HepG2 (cell line): ENCODE data around the gene CPED1. TPM values are rescaled to one million over a fixed set of nuclear protein-coding genes. Genes with fewer than 3 reads are reported as not detected.

Experiments
- ATF7-NPFF ChIP-seq: sonication (generic); formaldehyde crosslinking; IDR thresholded peaks from 2 replicates; pipeline ENCODE4 v1.8.1; 2023; ENCODE audit warnings: mild to moderate bottlenecking, low read depth, missing genetic modification reagents, moderate library complexity
- MYC ChIP-seq: sonication (generic); formaldehyde crosslinking; IDR thresholded peaks from 2 replicates; pipeline ENCODE4 v1.9.0; 2021; ENCODE audit warnings: missing genetic modification reagents, borderline replicate concordance
- MZF1 ChIP-seq: sonication (generic); formaldehyde crosslinking; IDR thresholded peaks from 2 replicates; pipeline ENCODE4 v1.8.1; 2023; ENCODE audit warnings: mild to moderate bottlenecking, missing genetic modification reagents, borderline replicate concordance
- PHB2 ChIP-seq: fragments of 450-650 bp; IDR thresholded peaks from 2 replicates; pipeline ENCODE4 v1.6.1; 2018; ENCODE audit not compliant: partially characterized antibody
- RNF2 ChIP-seq: fragments of 450-650 bp; conservative IDR thresholded peaks from 2 replicates; pipeline ENCODE4 v1.6.1; 2016; ENCODE audit warnings: low read depth
- SMAD3 ChIP-seq: sonication (generic); formaldehyde crosslinking; IDR thresholded peaks from 2 replicates; pipeline ENCODE4 v1.4.0; 2020; ENCODE audit warnings: missing genetic modification reagents
- UBTF ChIP-seq: sonication (generic); formaldehyde crosslinking; IDR thresholded peaks from 2 replicates; pipeline ENCODE4 v1.4.0; 2020; ENCODE audit warnings: mild to moderate bottlenecking, missing genetic modification reagents
- ZNF333 ChIP-seq: sonication (generic); formaldehyde crosslinking; IDR thresholded peaks from 2 replicates; pipeline ENCODE4 v1.4.0; 2020; ENCODE audit warnings: mild to moderate bottlenecking, missing genetic modification reagents, borderline replicate concordance
- polyA plus RNA-seq, 8 experiments: library from polyadenylated mRNA; depleted of rRNA in 3 of 8; stranded (reverse) in 7 of 8; unstranded in 1 of 8; fragments of >200 nt; fragmentation: Illumina TruSeq in 4 of 8; extraction: Trizol in 4 of 8; gene quantifications; 2 replicates each; pipeline versions ENCODE4 v1.2.1 to v1.2.3, GENCODE V29; 2011 to 2016; ENCODE audit warnings: low read depth in 4 of 8, missing spikeins in 1 of 8, mixed read lengths in 1 of 8; ENCODE audit not compliant: insufficient read depth in 1 of 8
- total RNA-seq, 5 experiments: library from RNA; depleted of rRNA; stranded (reverse); fragments of >200 nt; fragmentation: Illumina TruSeq; extraction: Trizol; gene quantifications; 2 replicates each; pipeline ENCODE4 v1.2.3, GENCODE V29; 2016; ENCODE audit warnings: low read depth in 1 of 5
- TF ChIP-seq, protein P1 (sequence below): sonication (generic); formaldehyde crosslinking; IDR thresholded peaks from 2 replicates; pipeline ENCODE4 v1.4.0; 2020; ENCODE audit warnings: missing genetic modification reagents

The CPED1 gene
- total and polyA plus RNA-seq, 2 of the 13 experiments (the other 11 are each of a cell fraction or from before 2014, with no cell fraction given), result 11.5 to 27.0 TPM

- TF ChIP-seq, protein P1, sequence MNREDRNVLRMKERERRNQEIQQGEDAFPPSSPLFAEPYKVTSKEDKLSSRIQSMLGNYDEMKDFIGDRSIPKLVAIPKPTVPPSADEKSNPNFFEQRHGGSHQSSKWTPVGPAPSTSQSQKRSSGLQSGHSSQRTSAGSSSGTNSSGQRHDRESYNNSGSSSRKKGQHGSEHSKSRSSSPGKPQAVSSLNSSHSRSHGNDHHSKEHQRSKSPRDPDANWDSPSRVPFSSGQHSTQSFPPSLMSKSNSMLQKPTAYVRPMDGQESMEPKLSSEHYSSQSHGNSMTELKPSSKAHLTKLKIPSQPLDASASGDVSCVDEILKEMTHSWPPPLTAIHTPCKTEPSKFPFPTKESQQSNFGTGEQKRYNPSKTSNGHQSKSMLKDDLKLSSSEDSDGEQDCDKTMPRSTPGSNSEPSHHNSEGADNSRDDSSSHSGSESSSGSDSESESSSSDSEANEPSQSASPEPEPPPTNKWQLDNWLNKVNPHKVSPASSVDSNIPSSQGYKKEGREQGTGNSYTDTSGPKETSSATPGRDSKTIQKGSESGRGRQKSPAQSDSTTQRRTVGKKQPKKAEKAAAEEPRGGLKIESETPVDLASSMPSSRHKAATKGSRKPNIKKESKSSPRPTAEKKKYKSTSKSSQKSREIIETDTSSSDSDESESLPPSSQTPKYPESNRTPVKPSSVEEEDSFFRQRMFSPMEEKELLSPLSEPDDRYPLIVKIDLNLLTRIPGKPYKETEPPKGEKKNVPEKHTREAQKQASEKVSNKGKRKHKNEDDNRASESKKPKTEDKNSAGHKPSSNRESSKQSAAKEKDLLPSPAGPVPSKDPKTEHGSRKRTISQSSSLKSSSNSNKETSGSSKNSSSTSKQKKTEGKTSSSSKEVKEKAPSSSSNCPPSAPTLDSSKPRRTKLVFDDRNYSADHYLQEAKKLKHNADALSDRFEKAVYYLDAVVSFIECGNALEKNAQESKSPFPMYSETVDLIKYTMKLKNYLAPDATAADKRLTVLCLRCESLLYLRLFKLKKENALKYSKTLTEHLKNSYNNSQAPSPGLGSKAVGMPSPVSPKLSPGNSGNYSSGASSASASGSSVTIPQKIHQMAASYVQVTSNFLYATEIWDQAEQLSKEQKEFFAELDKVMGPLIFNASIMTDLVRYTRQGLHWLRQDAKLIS (CRISPR knock-in tag), result no peak
- no peak for TF ChIP-seq ATF7-NPFF (CRISPR knock-in tag)
- no peak for TF ChIP-seq RNF2
- no peak for TF ChIP-seq SMAD3
- TF ChIP-seq PHB2, result no peak
- no peak for TF ChIP-seq MYC
- no peak for TF ChIP-seq ZNF333 (CRISPR knock-in tag)
- no peak for TF ChIP-seq UBTF (CRISPR knock-in tag)
- TF ChIP-seq MZF1 (CRISPR knock-in tag), result no peak
Observed at GRCh38 chr7:121075952-121076349, 87.4 kb downstream of the CPED1 start (continued).
